ENCODE measurements around the gene ITPK1. TPM values are rescaled to one million over a fixed set of nuclear protein-coding genes. Genes with fewer than 3 reads are reported as not detected.
"Not testable (repeated sequence)": the region's sequence is repeated elsewhere in the genome, so short reads cannot be mapped to it uniquely, and the experiment has no call there.

The ITPK1 gene
- total RNA-seq, 2 donors from 2014 or later, result 77.1 to 118 TPM

DNA sequence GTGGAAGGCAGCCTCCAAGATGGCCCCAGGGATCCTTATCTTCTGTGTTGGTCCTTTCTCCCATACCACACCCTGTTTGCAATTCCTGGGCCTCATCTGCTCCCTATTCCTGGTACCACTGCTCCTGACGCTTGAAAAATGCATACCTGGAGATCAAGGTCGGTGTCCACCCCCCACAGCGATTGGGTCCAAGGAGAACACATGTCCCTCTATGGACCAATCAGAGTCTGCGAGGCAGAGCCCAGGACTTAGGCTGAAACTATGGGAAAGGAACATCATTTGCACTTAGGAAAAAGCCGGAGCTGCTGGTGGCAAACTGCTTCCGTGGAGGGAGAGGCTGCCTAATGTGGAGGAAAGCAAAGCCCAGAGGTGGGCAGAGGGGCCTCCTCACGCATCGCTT is 33.3 kb upstream of the ITPK1 start:
- 90% methylated on average over 8 of the region's 8 CpGs for WGBS
- H3K36me3 ChIP-seq, result no peaks in the 10 kb centered on the region
- H3K4me3 ChIP-seq, result no peak overlapping the region
- TF ChIP-seq CTCF (IDR thresholded peaks at IDR 0.05) (no peak), POLR2A (IDR thresholded peaks at IDR 0.05) (no peak), POLR2AphosphoS5 (IDR thresholded peaks at IDR 0.05) (no peak)
- intact Hi-C loops (cut with DNase I), result no loop called here
- H3K27ac ChIP-seq, result no peak overlapping the region
- H3K4me1 ChIP-seq (replicated peaks), result no peaks in the 10 kb centered on the region
- no peaks in the 10 kb centered on the region for H3K9me3 ChIP-seq
- H3K27me3 ChIP-seq (replicated peaks; ENCODE audit: insufficient read depth), result no peaks in the 10 kb centered on the region
- DNase-seq (ENCODE audit: low spot score), result no peak

- WGBS, result 74% methylated on average over 9 of the region's 9 CpGs
- Histone ChIP-seq H3K36me3 (no peaks in the 10 kb centered on the region), H3K9me3 (no peaks in the 10 kb centered on the region), H3K4me1 (replicated peaks) (no peaks in the 10 kb centered on the region), H3K27me3 (replicated peaks; ENCODE audit: insufficient read depth) (no peaks in the 10 kb centered on the region), H3K4me3 (no peak overlapping the region), H3K27ac (no peak overlapping the region)
- intact Hi-C loops (cut with DNase I), result no loop called here
- no peak for DNase-seq (ENCODE audit: low spot score)
- TF ChIP-seq POLR2AphosphoS5 (IDR thresholded peaks at IDR 0.05), result no peak
These were observed 30.4 kb upstream of the ITPK1 start for GRCh38 chr14:93146119-93146518.

DNA sequence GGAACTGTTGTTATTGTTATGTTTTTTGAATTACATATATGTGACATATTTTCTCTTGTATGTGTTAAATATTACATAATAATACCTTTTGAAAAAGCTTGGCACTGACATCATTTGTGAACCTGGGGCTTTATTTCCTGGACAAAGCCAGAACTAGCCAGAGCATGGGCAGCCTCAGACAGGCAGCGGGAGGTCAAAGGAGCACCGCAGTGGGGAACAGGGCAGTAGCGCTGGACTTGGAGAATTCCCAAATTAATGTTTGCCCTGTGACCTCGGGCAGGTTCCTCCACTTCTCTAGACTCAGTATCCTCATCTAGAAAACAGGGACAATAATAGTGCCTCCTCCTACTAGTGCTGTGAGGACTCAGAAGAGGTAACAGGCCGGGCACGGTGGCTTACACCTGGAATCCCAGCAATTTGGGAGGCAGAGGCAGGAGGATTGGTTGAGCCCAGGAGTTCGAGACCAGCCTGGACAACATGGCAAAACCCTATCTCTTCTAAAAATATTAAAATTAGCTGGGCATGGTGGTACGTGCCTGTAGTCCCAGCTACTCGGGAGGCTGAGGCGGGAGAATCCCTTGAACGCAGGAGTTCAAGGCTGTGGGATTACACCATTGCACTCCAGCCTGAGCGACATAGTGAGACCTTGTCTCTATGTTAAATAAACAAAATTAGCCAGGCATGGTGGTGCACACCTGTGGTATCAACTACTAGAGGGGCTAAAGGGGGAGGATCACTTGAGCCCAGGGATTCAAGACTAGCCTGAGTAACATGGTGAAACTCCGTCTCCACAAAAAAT is 27.3 kb upstream of the ITPK1 start:
- 86% methylated on average over 13 of the region's 13 CpGs for WGBS
- Histone ChIP-seq H3K27ac (no peak overlapping the region), H3K36me3 (no peaks in the 10 kb centered on the region), H3K27me3 (replicated peaks; ENCODE audit: insufficient read depth) (no peaks in the 10 kb centered on the region), H3K4me1 (replicated peaks) (no peaks in the 10 kb centered on the region), H3K4me3 (no peak overlapping the region), H3K9me3 (no peaks in the 10 kb centered on the region)
- TF ChIP-seq POLR2AphosphoS5 (IDR thresholded peaks at IDR 0.05), result no peak
- TF ChIP-seq CTCF (IDR thresholded peaks at IDR 0.05), result no peak
- no peak for TF ChIP-seq POLR2A (IDR thresholded peaks at IDR 0.05)
- intact Hi-C loops (cut with DNase I), result no loop called here
- no peak for DNase-seq (ENCODE audit: low spot score)

DNA sequence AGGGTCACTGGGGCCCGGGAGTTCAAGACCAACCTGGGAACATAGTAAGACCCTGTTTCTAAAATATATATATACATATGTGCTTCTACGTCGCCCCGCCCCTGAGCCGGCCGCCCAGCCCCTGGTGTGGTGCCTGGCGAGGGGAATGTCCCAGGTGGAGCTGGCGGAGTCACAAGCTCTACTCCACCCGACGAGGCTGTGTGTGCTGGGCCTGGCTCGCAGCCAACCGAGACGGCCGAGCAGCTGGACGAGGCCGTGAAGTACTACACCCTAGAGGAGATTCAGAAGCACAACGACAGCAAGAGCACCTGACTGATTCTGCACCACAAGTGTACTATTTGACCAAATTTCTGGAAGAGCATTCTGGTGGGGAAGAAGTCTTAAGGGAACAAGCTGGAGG is 22.1 kb upstream of the ITPK1 start:
- intact Hi-C loops (cut with DNase I), result loop anchor here (2.0 kb wide), 1 partner anchor 185 kb away; no protein-coding TSS in a partner anchor
- no peaks in the 10 kb centered on the region for H3K9me3 ChIP-seq
- H3K4me1 ChIP-seq (replicated peaks), result no peaks in the 10 kb centered on the region
- DNase-seq (ENCODE audit: low spot score), result peak; percentile 46
- no peak overlapping the region for H3K4me3 ChIP-seq
- H3K27me3 ChIP-seq (replicated peaks; ENCODE audit: insufficient read depth), result no peaks in the 10 kb centered on the region
- no peak overlapping the region for H3K27ac ChIP-seq
- no peaks in the 10 kb centered on the region for H3K36me3 ChIP-seq
- WGBS, result 34% methylated on average over 17 of the region's 17 CpGs
- peak in 2 of 4 experiments; percentile 24 to 34 for TF ChIP-seq CTCF (IDR thresholded peaks at IDR 0.05)
- TF ChIP-seq POLR2A (IDR thresholded peaks at IDR 0.05), result no peak

GRCh38 chr14:93136508-93136907 is 20.8 kb upstream of the ITPK1 start:
- H3K9me3 ChIP-seq; H3K27ac ChIP-seq; DNase-seq (ENCODE audit: low spot score); intact Hi-C loops (cut with DNase I); H3K4me3 ChIP-seq; H3K27me3 ChIP-seq (replicated peaks; ENCODE audit: insufficient read depth); H3K36me3 ChIP-seq; H3K4me1 ChIP-seq (replicated peaks): not testable (repeated sequence)
- 91% methylated on average over 11 of the region's 13 CpGs for WGBS

DNA sequence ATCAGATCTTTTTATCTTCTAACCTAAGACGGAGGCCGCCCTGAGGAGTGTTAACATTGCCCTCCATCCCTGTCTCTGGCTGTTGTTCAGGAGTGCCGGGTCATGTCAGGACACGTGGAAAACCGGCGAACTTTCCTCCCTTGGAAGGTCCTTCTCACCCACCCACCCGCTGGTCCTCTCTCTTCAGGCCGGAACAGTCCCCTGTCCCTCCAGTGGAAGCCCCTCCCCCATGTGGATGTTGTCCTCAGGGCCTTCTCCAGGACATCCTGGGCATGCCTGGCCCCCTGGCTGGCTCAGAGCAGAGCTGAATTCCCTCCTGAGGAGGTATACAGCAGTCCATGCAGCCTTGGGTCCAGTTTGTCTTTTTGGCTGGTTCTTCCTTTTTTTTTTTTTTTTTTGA is 20.3 kb upstream of the ITPK1 start:
- no peaks in the 10 kb centered on the region for H3K4me1 ChIP-seq (replicated peaks)
- no peaks in the 10 kb centered on the region for H3K27me3 ChIP-seq (replicated peaks; ENCODE audit: insufficient read depth)
- no peaks in the 10 kb centered on the region for H3K9me3 ChIP-seq
- 52% methylated on average over 8 of the region's 8 CpGs for WGBS
- H3K27ac ChIP-seq, result no peak overlapping the region
- no peak overlapping the region for H3K4me3 ChIP-seq
- no peak for TF ChIP-seq POLR2A (IDR thresholded peaks at IDR 0.05)
- TF ChIP-seq POLR2AphosphoS5 (IDR thresholded peaks at IDR 0.05), result no peak
- no peak for TF ChIP-seq CTCF (IDR thresholded peaks at IDR 0.05)
- no peaks in the 10 kb centered on the region for H3K36me3 ChIP-seq
- DNase-seq (ENCODE audit: low spot score), result no peak
- intact Hi-C loops (cut with DNase I), result no loop called here

Measured in prostate gland (tissue), 2 donors.